Measurements from ENCODE around the gene PCDHB6. TPM values are rescaled to one million over a fixed set of nuclear protein-coding genes. Genes with fewer than 3 reads are reported as not detected.
"Not testable (repeated sequence)": the region's sequence is repeated elsewhere in the genome, so short reads cannot be mapped to it uniquely, and the experiment has no call there.

The PCDHB6 gene
- total RNA-seq, 1 donor from 2014 or later: 0.50 TPM

- no peak overlapping the region for H3K9ac ChIP-seq (ENCODE audit: low read length)
- no peak overlapping the region for H3K27ac Mint-ChIP-seq (ENCODE audit: unreplicated experiment)
- H3K9me3 Mint-ChIP-seq (ENCODE audit: unreplicated experiment): peaks cover 13% of the 10 kb centered on the region
- no peaks in the 10 kb centered on the region for H3K79me2 ChIP-seq (ENCODE audit: insufficient read depth, low read length)
- H3K27me3 ChIP-seq (ENCODE audit: insufficient read depth, low read length): no peaks in the 10 kb centered on the region
- DNase-seq (ENCODE audit: low read depth) (no peak), FAIRE-seq (no peak)
- no peaks in the 10 kb centered on the region for H3K27me3 Mint-ChIP-seq (ENCODE audit: low read depth, unreplicated experiment)
- no peaks in the 10 kb centered on the region for H3K4me1 ChIP-seq (ENCODE audit: insufficient read depth, low read length)
- H3K4me3 ChIP-seq (ENCODE audit: insufficient read depth, low read depth, low read length): no peak overlapping the region
- H4K20me1 ChIP-seq (ENCODE audit: insufficient read depth, low read length): no peaks in the 10 kb centered on the region
- TF ChIP-seq EZH2 (IDR thresholded peaks at IDR 0.05; ENCODE audit: insufficient read depth, low read length) (no peak), CTCF (IDR thresholded peaks at IDR 0.05; ENCODE audit: insufficient read depth, low read depth, low read length) (no peak)
- H3K36me3 Mint-ChIP-seq (ENCODE audit: low read depth, unreplicated experiment): peaks cover 18% of the 10 kb centered on the region
- H2AFZ ChIP-seq (ENCODE audit: low read depth, low read length): no peak overlapping the region
- H3K27ac ChIP-seq (ENCODE audit: low read depth, low read length): no peak overlapping the region
- H3K4me3 Mint-ChIP-seq (ENCODE audit: unreplicated experiment): no peak overlapping the region
- H3K4me2 ChIP-seq (ENCODE audit: low read length): no peak overlapping the region
- peaks cover 2% of the 10 kb centered on the region for H3K9me3 ChIP-seq (ENCODE audit: insufficient read depth, low read depth, low read length)
- H3K4me1 Mint-ChIP-seq (ENCODE audit: low read depth, unreplicated experiment): no peaks in the 10 kb centered on the region
- H3K36me3 ChIP-seq (ENCODE audit: insufficient read depth, low read length): no peaks in the 10 kb centered on the region
Observed at GRCh38 chr5:141127305-141127704, 22.6 kb upstream of the PCDHB6 start.

- FAIRE-seq: no peak
- no peak for DNase-seq (ENCODE audit: low read depth)
- H3K9me3 ChIP-seq (ENCODE audit: insufficient read depth, low read depth, low read length): peaks cover 3% of the 10 kb centered on the region
- H3K27me3 Mint-ChIP-seq (ENCODE audit: low read depth, unreplicated experiment): no peaks in the 10 kb centered on the region
- no peaks in the 10 kb centered on the region for H3K4me1 Mint-ChIP-seq (ENCODE audit: low read depth, unreplicated experiment)
- H3K9me3 Mint-ChIP-seq (ENCODE audit: unreplicated experiment): peaks cover 25% of the 10 kb centered on the region
- peak within 1 kb of the TSS; percentile 62 for H3K4me2 ChIP-seq (ENCODE audit: low read length)
- TF ChIP-seq CTCF (IDR thresholded peaks at IDR 0.05; ENCODE audit: insufficient read depth, low read depth, low read length) (peak; percentile 14), EZH2 (IDR thresholded peaks at IDR 0.05; ENCODE audit: insufficient read depth, low read length) (no peak)
- H2AFZ ChIP-seq (ENCODE audit: low read depth, low read length): peak within 1 kb of the TSS; percentile 73
- H3K36me3 ChIP-seq (ENCODE audit: insufficient read depth, low read length): no peaks in the 10 kb centered on the region
- H3K4me3 ChIP-seq (ENCODE audit: insufficient read depth, low read depth, low read length): peak within 1 kb of the TSS; percentile 44
- H3K27ac Mint-ChIP-seq (ENCODE audit: unreplicated experiment): peak within 1 kb of the TSS; percentile 70
- H3K4me1 ChIP-seq (ENCODE audit: insufficient read depth, low read length): no peaks in the 10 kb centered on the region
- H3K27ac ChIP-seq (ENCODE audit: low read depth, low read length): no peak within 1 kb of the TSS
- no peaks in the 10 kb centered on the region for H3K27me3 ChIP-seq (ENCODE audit: insufficient read depth, low read length)
- H3K9ac ChIP-seq (ENCODE audit: low read length): peak within 1 kb of the TSS; percentile 53
- peaks cover 20% of the 10 kb centered on the region for H3K36me3 Mint-ChIP-seq (ENCODE audit: low read depth, unreplicated experiment)
- no peaks in the 10 kb centered on the region for H3K79me2 ChIP-seq (ENCODE audit: insufficient read depth, low read length)
- no peaks in the 10 kb centered on the region for H4K20me1 ChIP-seq (ENCODE audit: insufficient read depth, low read length)
- peak within 1 kb of the TSS; percentile 79 for H3K4me3 Mint-ChIP-seq (ENCODE audit: unreplicated experiment)
Observed at GRCh38 chr5:141135030-141135717, 14.7 kb upstream of the PCDHB6 start, which contains the start of gene PCDHB5. Gene PCDHB5, plus strand, starts transcription at chr5:141135206. Its CDS starts 229 bp downstream, at chr5:141135435.

- no peaks in the 10 kb centered on the region for H3K27me3 ChIP-seq (ENCODE audit: insufficient read depth, low read length)
- DNase-seq (ENCODE audit: low read depth) (no peak), FAIRE-seq (no peak)
- peak overlapping the region; percentile 62 for H3K4me2 ChIP-seq (ENCODE audit: low read length)
- peaks cover 20% of the 10 kb centered on the region for H3K36me3 Mint-ChIP-seq (ENCODE audit: low read depth, unreplicated experiment)
- no peaks in the 10 kb centered on the region for H3K4me1 Mint-ChIP-seq (ENCODE audit: low read depth, unreplicated experiment)
- H3K4me3 Mint-ChIP-seq (ENCODE audit: unreplicated experiment): peak overlapping the region; percentile 79
- no peak overlapping the region for H2AFZ ChIP-seq (ENCODE audit: low read depth, low read length)
- no peak overlapping the region for H3K27ac Mint-ChIP-seq (ENCODE audit: unreplicated experiment)
- no peaks in the 10 kb centered on the region for H3K27me3 Mint-ChIP-seq (ENCODE audit: low read depth, unreplicated experiment)
- no peaks in the 10 kb centered on the region for H3K79me2 ChIP-seq (ENCODE audit: insufficient read depth, low read length)
- TF ChIP-seq EZH2 (IDR thresholded peaks at IDR 0.05; ENCODE audit: insufficient read depth, low read length): no peak
- H3K9me3 Mint-ChIP-seq (ENCODE audit: unreplicated experiment): peaks cover 25% of the 10 kb centered on the region
- H3K4me1 ChIP-seq (ENCODE audit: insufficient read depth, low read length): no peaks in the 10 kb centered on the region
- no peak overlapping the region for H3K27ac ChIP-seq (ENCODE audit: low read depth, low read length)
- peaks cover 3% of the 10 kb centered on the region for H3K9me3 ChIP-seq (ENCODE audit: insufficient read depth, low read depth, low read length)
- H3K4me3 ChIP-seq (ENCODE audit: insufficient read depth, low read depth, low read length): peak overlapping the region; percentile 44
- no peak overlapping the region for H3K9ac ChIP-seq (ENCODE audit: low read length)
- no peaks in the 10 kb centered on the region for H4K20me1 ChIP-seq (ENCODE audit: insufficient read depth, low read length)
- no peaks in the 10 kb centered on the region for H3K36me3 ChIP-seq (ENCODE audit: insufficient read depth, low read length)
Observed at GRCh38 chr5:141135718-141136266, 14.1 kb upstream of the PCDHB6 start.

- Mint-ChIP-seq H3K36me3 (ENCODE audit: low read depth, unreplicated experiment) (peaks cover 16% of the 10 kb centered on the region), H3K9me3 (ENCODE audit: unreplicated experiment) (peaks cover 25% of the 10 kb centered on the region)
- not testable (repeated sequence) for H3K27me3 ChIP-seq (ENCODE audit: insufficient read depth, low read length); DNase-seq (ENCODE audit: low read depth); H3K9ac ChIP-seq (ENCODE audit: low read length); H3K4me3 Mint-ChIP-seq (ENCODE audit: unreplicated experiment); FAIRE-seq; H3K4me2 ChIP-seq (ENCODE audit: low read length); H3K27me3 Mint-ChIP-seq (ENCODE audit: low read depth, unreplicated experiment); H3K79me2 ChIP-seq (ENCODE audit: insufficient read depth, low read length); H3K27ac ChIP-seq (ENCODE audit: low read depth, low read length); H3K36me3 ChIP-seq (ENCODE audit: insufficient read depth, low read length); H2AFZ ChIP-seq (ENCODE audit: low read depth, low read length); H3K4me1 ChIP-seq (ENCODE audit: insufficient read depth, low read length); H3K4me3 ChIP-seq (ENCODE audit: insufficient read depth, low read depth, low read length); H3K9me3 ChIP-seq (ENCODE audit: insufficient read depth, low read depth, low read length); H3K4me1 Mint-ChIP-seq (ENCODE audit: low read depth, unreplicated experiment); H3K27ac Mint-ChIP-seq (ENCODE audit: unreplicated experiment); H4K20me1 ChIP-seq (ENCODE audit: insufficient read depth, low read length)
Observed at GRCh38 chr5:141137346-141137745, 12.5 kb upstream of the PCDHB6 start.
